ENCODE measurements around the gene PCDHGA9.
"Not testable (repeated sequence)": the region's sequence is repeated elsewhere in the genome, so short reads cannot be mapped to it uniquely, and the experiment has no call there.

Gene PCDHGA9

GRCh38 chr5:141402553-141403243, at the start of gene PCDHGA9:
Gene PCDHGA9, plus strand, starts transcription at chr5:141402778. Its CDS starts 175 bp downstream, at chr5:141402953.
- DNase-seq = no peak

GRCh38 chr5:141354900-141355469, 47.6 kb upstream of the PCDHGA9 start, which contains the start of gene PCDHGA4:
Gene PCDHGA4, plus strand, starts transcription at chr5:141355021. Its CDS starts 87 bp downstream, at chr5:141355108.
- DNase-seq = no peak

- no peak for DNase-seq
Observed at GRCh38 chr5:141355641-141356040, 46.9 kb upstream of the PCDHGA9 start.

GRCh38 chr5:141356133-141356532, 46.4 kb upstream of the PCDHGA9 start:
- no peak for DNase-seq

GRCh38 chr5:141356950-141357349, 45.6 kb upstream of the PCDHGA9 start:
- DNase-seq = no peak

GRCh38 chr5:141359790-141360426, 42.7 kb upstream of the PCDHGA9 start, which contains the start of gene PCDHGB2:
Gene PCDHGB2, plus strand, starts transcription at chr5:141359994. Its CDS starts 142 bp downstream, at chr5:141360136.
- no peak for DNase-seq

- no peak for DNase-seq
Observed at GRCh38 chr5:141360685-141361084, 41.9 kb upstream of the PCDHGA9 start.

- DNase-seq = no peak
Observed at GRCh38 chr5:141362719-141363118, 39.9 kb upstream of the PCDHGA9 start.

- DNase-seq = no peak
Observed at GRCh38 chr5:141363952-141364660, 38.5 kb upstream of the PCDHGA9 start, which contains the start of gene PCDHGA5. Gene PCDHGA5, plus strand, starts transcription at chr5:141364162. Its CDS starts 169 bp downstream, at chr5:141364331.

GRCh38 chr5:141366016-141366896, 36.3 kb upstream of the PCDHGA9 start:
- no peak for DNase-seq

GRCh38 chr5:141369994-141370848, 32.4 kb upstream of the PCDHGA9 start, which contains the start of gene PCDHGB3:
Gene PCDHGB3, plus strand, starts transcription at chr5:141370242. Its CDS starts 153 bp downstream, at chr5:141370395.
- no peak for DNase-seq

- no peak for DNase-seq
Observed at GRCh38 chr5:141371572-141372475, 30.8 kb upstream of the PCDHGA9 start.

- no peak for DNase-seq
Observed at GRCh38 chr5:141373673-141374317, 28.8 kb upstream of the PCDHGA9 start, which contains the start of gene PCDHGA6. Gene PCDHGA6, plus strand, starts transcription at chr5:141373891. Its CDS starts 193 bp downstream, at chr5:141374084.

- DNase-seq = no peak
Observed at GRCh38 chr5:141374627-141375026, 28.0 kb upstream of the PCDHGA9 start.

- DNase-seq = not testable (repeated sequence)
Observed at GRCh38 chr5:141375444-141376155, 27.0 kb upstream of the PCDHGA9 start.

GRCh38 chr5:141382469-141383294, 19.9 kb upstream of the PCDHGA9 start, which contains the start of gene PCDHGA7:
Gene PCDHGA7, plus strand, starts transcription at chr5:141382742. Its CDS starts 158 bp downstream, at chr5:141382900.
- DNase-seq = no peak

GRCh38 chr5:141383345-141383744, 19.2 kb upstream of the PCDHGA9 start:
- DNase-seq = no peak

All from activated naive CD4-positive, alpha-beta T cell treated with anti-CD3 and anti-CD28 coated beads, Interleukin-2, amount 50 U/mL, for 16 hours (primary cell).